Uterus (tissue), 2 donors: ENCODE results near the gene CPVL.

ENCODE experiments used
- POLR2A ChIP-seq, 2 donors: fragments of 450-650 bp; IDR thresholded peaks; one replicate each; pipeline ENCODE4 v1.6.1; 2016; ENCODE audit warnings: antibody characterized with exemption in 2 of 2, mild to moderate bottlenecking in 1 of 2, moderate library complexity in 1 of 2
- TF ChIP-seq, protein P1 (sequence below), 4 experiments: fragments of 200-600 bp in 2 of 4; fragments of 450-650 bp in 2 of 4; sonication (generic) in 2 of 4; IDR thresholded peaks; one replicate each; pipeline ENCODE4 v1.5.1; 2016 to 2019; ENCODE audit warnings: antibody characterized with exemption in 4 of 4, mild to moderate bottlenecking in 2 of 4, moderate library complexity in 1 of 4

DNA sequence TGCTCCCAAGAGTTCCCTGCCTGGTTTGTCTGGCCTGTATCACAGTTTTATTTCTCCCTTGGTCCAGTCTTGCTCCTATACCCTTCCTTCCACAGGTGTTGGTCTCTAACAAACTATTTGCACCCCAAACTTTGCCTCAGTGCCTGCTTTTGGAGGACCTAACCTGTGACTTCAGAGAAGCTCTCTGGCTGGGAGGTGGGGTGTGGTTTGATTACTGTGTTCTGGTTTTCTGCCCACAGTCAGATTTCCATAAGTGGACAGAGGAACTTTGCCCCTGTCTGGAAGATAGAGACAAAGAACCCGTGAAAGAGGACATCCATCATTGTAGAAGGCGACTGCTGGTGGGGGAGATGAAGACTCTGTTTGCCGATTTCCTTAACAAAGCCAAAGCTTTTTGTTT, 132.4 kb downstream of the CPVL start:
- TF ChIP-seq POLR2A (IDR thresholded peaks at IDR 0.05) = no peak
- TF ChIP-seq, protein P1, sequence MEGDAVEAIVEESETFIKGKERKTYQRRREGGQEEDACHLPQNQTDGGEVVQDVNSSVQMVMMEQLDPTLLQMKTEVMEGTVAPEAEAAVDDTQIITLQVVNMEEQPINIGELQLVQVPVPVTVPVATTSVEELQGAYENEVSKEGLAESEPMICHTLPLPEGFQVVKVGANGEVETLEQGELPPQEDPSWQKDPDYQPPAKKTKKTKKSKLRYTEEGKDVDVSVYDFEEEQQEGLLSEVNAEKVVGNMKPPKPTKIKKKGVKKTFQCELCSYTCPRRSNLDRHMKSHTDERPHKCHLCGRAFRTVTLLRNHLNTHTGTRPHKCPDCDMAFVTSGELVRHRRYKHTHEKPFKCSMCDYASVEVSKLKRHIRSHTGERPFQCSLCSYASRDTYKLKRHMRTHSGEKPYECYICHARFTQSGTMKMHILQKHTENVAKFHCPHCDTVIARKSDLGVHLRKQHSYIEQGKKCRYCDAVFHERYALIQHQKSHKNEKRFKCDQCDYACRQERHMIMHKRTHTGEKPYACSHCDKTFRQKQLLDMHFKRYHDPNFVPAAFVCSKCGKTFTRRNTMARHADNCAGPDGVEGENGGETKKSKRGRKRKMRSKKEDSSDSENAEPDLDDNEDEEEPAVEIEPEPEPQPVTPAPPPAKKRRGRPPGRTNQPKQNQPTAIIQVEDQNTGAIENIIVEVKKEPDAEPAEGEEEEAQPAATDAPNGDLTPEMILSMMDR (IDR thresholded peaks at IDR 0.05) = no peak
